ENCODE data around the gene LRRC28.

GRCh38 chr15:99207672-99208071 is 43.6 kb upstream of the LRRC28 start:
- TF ChIP-seq POLR2A (IDR thresholded peaks at IDR 0.05; ENCODE audit: low read depth, low read length) (no peak), POLR2AphosphoS5 (IDR thresholded peaks at IDR 0.05; ENCODE audit: low read depth, low read length) (no peak)
